NCI-H2196 treated with DMSO at 0.1 percent for 48 hours (cell line): ENCODE results near the gene NUDT4.

Source experiments
- DNase-seq: peaks from one replicate; lab custom pipeline; 2025; ENCODE audit not compliant: unreplicated experiment; lab: John Stamatoyannopoulos, UW

NUDT4 gene

GRCh38 chr12:93453633-93454032 lies 75.9 kb downstream of the NUDT4 start:
- no peak for DNase-seq

- DNase-seq: no peak
Measured at GRCh38 chr12:93456077-93456476, 78.4 kb downstream of the NUDT4 start.
